Choroid plexus epithelial cell (primary cell): ENCODE data around the gene TAX1BP3.
A peak's percentile ranks its signal among the peaks of the same experiment; 100 is the strongest.

ENCODE experiments used
- DNase-seq: peaks from one replicate; pipeline ENCODE4 v3.0.0-alpha.2; 2010; ENCODE audit warnings: low read depth
- H3K4me3 ChIP-seq: 2 replicates; pipeline ENCODE4 v1.5.1; 2011; ENCODE audit warnings: low read depth, mild to moderate bottlenecking, control low read depth, low read length, moderate library complexity
- TF ChIP-seq, protein P1 (sequence below): conservative IDR thresholded peaks from 2 replicates; pipeline ENCODE4 v1.5.1; 2011; ENCODE audit warnings: low read depth, mild to moderate bottlenecking, control low read depth, inconsistent platforms, low read length, moderate library complexity

The TAX1BP3 gene

DNA sequence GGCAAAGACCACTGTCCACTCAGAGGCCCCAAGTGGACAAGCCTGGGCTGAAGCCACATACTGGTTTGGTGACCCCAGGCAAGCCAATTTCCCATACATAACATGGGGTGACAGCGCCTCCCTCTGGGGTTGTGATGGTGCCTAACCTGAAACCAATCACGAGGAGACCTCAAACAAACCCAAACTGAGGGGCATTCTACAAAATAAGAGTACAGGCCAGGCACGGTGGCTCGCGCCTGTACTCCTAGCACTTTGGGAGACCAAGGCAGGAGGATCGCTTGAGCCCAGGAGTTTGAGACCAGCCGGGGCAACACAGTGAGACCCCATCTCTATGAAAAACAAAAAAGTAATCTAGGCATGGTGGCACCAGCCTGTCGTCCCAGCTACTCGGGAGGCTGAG is 24.0 kb upstream of the TAX1BP3 start:
- DNase-seq = no peak
- TF ChIP-seq, protein P1, sequence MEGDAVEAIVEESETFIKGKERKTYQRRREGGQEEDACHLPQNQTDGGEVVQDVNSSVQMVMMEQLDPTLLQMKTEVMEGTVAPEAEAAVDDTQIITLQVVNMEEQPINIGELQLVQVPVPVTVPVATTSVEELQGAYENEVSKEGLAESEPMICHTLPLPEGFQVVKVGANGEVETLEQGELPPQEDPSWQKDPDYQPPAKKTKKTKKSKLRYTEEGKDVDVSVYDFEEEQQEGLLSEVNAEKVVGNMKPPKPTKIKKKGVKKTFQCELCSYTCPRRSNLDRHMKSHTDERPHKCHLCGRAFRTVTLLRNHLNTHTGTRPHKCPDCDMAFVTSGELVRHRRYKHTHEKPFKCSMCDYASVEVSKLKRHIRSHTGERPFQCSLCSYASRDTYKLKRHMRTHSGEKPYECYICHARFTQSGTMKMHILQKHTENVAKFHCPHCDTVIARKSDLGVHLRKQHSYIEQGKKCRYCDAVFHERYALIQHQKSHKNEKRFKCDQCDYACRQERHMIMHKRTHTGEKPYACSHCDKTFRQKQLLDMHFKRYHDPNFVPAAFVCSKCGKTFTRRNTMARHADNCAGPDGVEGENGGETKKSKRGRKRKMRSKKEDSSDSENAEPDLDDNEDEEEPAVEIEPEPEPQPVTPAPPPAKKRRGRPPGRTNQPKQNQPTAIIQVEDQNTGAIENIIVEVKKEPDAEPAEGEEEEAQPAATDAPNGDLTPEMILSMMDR = peak; percentile 15
- H3K4me3 ChIP-seq = no peak overlapping the region

GRCh38 chr17:3691617-3692067 is 23.3 kb upstream of the TAX1BP3 start:
- TF ChIP-seq, protein P1 = peak; percentile 26
- DNase-seq = no peak
- H3K4me3 ChIP-seq = no peak overlapping the region

- no peak overlapping the region for H3K4me3 ChIP-seq
- DNase-seq = no peak
- TF ChIP-seq, protein P1 = no peak
Observed at GRCh38 chr17:3690094-3690715, 21.8 kb upstream of the TAX1BP3 start.

- TF ChIP-seq, protein P1 = no peak
- H3K4me3 ChIP-seq = no peak overlapping the region
- no peak for DNase-seq
Observed at GRCh38 chr17:3689262-3690093, 21.1 kb upstream of the TAX1BP3 start.

DNA sequence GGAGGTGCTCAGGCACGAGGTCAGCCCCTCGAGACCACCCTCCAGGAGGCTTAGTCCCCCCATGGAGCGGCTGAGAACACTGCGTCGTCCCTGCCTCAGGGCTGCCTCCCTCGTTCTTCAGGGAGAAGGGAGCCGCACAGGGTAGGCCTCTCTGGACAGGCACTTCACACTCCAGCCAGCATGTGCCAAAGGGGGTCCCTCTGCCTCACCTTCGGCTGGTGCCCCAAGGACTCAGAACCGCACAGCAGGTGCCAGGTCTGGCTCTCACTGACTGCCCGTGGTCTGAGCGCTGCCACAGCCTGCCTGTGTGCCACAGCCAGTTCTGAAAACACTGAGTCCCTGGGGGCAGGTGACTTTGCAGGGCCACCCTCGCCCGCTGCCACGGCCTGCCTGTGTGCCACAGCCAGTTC is 20.5 kb upstream of the TAX1BP3 start:
- TF ChIP-seq, protein P1 = no peak
- DNase-seq = no peak
- H3K4me3 ChIP-seq = no peak overlapping the region

DNA sequence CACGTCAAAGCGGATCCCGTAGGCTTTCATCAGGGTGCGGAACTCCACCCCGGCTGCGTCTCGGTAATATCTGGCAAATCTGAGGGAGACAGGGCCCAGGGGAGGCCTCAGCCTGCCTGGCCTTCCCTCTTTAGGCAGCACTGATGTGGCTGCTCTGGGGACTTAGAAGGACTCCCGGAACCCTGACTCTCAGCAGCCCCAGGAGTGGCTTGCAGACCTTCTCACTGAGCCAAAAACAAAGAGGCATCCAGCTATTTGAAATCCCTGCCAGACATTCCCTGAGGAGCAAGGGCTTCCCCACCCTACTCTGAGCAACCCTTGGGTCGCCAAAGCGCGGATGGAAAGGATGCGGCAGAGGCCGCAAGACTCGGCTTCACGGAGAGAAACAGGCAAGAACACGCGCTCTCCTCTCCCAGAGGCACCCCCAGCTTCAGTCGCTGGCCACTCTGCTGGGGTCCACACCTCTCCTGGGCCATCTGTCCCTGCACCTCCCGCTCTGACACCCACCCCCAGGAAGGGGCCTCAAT is 19.7 kb upstream of the TAX1BP3 start:
- TF ChIP-seq, protein P1 = no peak
- no peak overlapping the region for H3K4me3 ChIP-seq
- DNase-seq = no peak
